Brain pericyte (primary cell): ENCODE data around the gene GNAO1.

Experiments
- DNase-seq: peaks from one replicate; pipeline ENCODE4 v3.0.0-alpha.2; 2012; ENCODE audit warnings: low read depth, low spot score

The GNAO1 gene

GRCh38 chr16:56265184-56265583 is 73.9 kb downstream of the GNAO1 start:
- no peak for DNase-seq

- DNase-seq, result no peak
Observed at GRCh38 chr16:56265746-56266145, 74.5 kb downstream of the GNAO1 start.

GRCh38 chr16:56266641-56267607 is 75.6 kb downstream of the GNAO1 start:
- DNase-seq, result no peak

- DNase-seq, result no peak
Observed at GRCh38 chr16:56267888-56268287, 76.6 kb downstream of the GNAO1 start.

GRCh38 chr16:56268799-56269198 is 77.5 kb downstream of the GNAO1 start:
- no peak for DNase-seq

GRCh38 chr16:56269281-56269680 is 78.0 kb downstream of the GNAO1 start:
- no peak for DNase-seq

GRCh38 chr16:56269811-56270684 is 78.8 kb downstream of the GNAO1 start:
- no peak for DNase-seq

GRCh38 chr16:56270828-56271227 is 79.5 kb downstream of the GNAO1 start:
- no peak for DNase-seq

GRCh38 chr16:56272583-56272894 is 81.2 kb downstream of the GNAO1 start:
- no peak for DNase-seq

- DNase-seq, result no peak
Observed at GRCh38 chr16:56273615-56274014, 82.3 kb downstream of the GNAO1 start.

- no peak for DNase-seq
Observed at GRCh38 chr16:56274369-56274768, 83.1 kb downstream of the GNAO1 start.

GRCh38 chr16:56275076-56275475 is 83.8 kb downstream of the GNAO1 start:
- DNase-seq, result no peak

- DNase-seq, result no peak
Observed at GRCh38 chr16:56275801-56276200, 84.5 kb downstream of the GNAO1 start.

- no peak for DNase-seq
Observed at GRCh38 chr16:56277075-56277474, 85.8 kb downstream of the GNAO1 start.

GRCh38 chr16:56278196-56278855 is 87.0 kb downstream of the GNAO1 start:
- DNase-seq, result no peak

GRCh38 chr16:56279132-56279531 is 87.8 kb downstream of the GNAO1 start:
- DNase-seq, result no peak

- no peak for DNase-seq
Observed at GRCh38 chr16:56279914-56280313, 88.6 kb downstream of the GNAO1 start.

- no peak for DNase-seq
Observed at GRCh38 chr16:56281249-56281805, 90.0 kb downstream of the GNAO1 start.

- no peak for DNase-seq
Observed at GRCh38 chr16:56282451-56282850, 91.2 kb downstream of the GNAO1 start.

- DNase-seq, result no peak
Observed at GRCh38 chr16:56284521-56284920, 93.2 kb downstream of the GNAO1 start.

- no peak for DNase-seq
Observed at GRCh38 chr16:56286809-56287208, 95.5 kb downstream of the GNAO1 start.

- no peak for DNase-seq
Observed at GRCh38 chr16:56288019-56288418, 96.7 kb downstream of the GNAO1 start.
